Measurements from ENCODE around the gene OSBPL6. TPM values are rescaled to one million over a fixed set of nuclear protein-coding genes. Genes with fewer than 3 reads are reported as not detected.

Gene OSBPL6
- total RNA-seq, 2 donors from 2014 or later: 0.52 to 2.0 TPM

- no peaks in the 10 kb centered on the region for H3K36me3 Mint-ChIP-seq
- no peaks in the 10 kb centered on the region for H3K9me3 Mint-ChIP-seq
- ATAC-seq: no peak
- no peak overlapping the region for H3K27ac Mint-ChIP-seq
- no peak for DNase-seq (ENCODE audit: low spot score in 2 of 2)
These were observed 81.3 kb downstream of the OSBPL6 start for GRCh38 chr2:178275600-178275999.

DNA sequence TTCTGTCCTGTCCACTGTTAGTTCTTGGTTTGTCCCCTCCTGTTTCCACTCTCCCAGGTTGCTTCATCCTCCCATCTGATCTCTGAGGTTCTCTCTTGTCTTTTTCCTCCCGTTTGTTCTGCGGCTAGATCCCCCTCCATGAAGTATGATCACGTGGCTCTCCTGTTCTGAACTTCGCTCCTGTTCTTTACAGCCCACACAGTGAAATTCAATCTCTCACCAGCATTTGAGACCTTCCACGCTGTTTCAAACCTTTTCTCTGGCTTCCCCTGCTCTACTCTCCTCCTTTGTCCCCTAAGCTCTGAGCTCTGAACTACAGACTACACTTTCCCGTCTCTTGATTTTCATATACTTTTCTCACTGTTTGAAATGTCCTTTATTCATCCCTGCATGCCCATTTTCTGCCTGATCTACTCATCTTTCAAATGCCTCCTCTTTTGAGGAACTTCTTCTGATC is 83.5 kb downstream of the OSBPL6 start:
- no peak for ATAC-seq
- no peak overlapping the region for H3K27ac Mint-ChIP-seq
- no peaks in the 10 kb centered on the region for H3K9me3 Mint-ChIP-seq
- DNase-seq (ENCODE audit: low spot score in 2 of 2): no peak
- no peaks in the 10 kb centered on the region for H3K36me3 Mint-ChIP-seq

GRCh38 chr2:178279142-178279541 is 84.8 kb downstream of the OSBPL6 start:
- Mint-ChIP-seq H3K27ac (no peak overlapping the region), H3K36me3 (no peaks in the 10 kb centered on the region), H3K9me3 (no peaks in the 10 kb centered on the region)
- ATAC-seq (no peak), DNase-seq (ENCODE audit: low spot score in 2 of 2) (no peak)

DNA sequence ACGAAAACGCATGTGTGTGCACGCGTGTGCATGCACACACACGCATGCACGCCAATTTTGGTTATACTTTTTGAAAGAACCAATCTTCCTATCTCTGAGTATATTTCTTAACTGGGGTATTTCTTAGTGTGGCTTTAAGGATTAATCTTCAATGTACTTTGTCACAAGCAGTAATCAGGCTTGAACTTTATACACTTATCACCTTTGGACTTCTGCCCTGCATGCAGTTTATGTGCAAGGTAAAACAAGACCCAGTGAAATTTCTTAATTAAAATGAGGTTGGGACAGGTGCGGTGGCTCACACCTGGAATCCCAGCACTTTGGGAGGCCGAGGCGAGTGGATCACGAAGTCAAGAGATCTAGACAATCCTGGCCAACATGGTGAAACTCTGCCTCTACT is 85.3 kb downstream of the OSBPL6 start:
- no peaks in the 10 kb centered on the region for H3K9me3 Mint-ChIP-seq
- DNase-seq (ENCODE audit: low spot score in 2 of 2) (no peak), ATAC-seq (no peak)
- no peaks in the 10 kb centered on the region for H3K36me3 Mint-ChIP-seq
- no peak overlapping the region for H3K27ac Mint-ChIP-seq

- Mint-ChIP-seq H3K27ac (no peak overlapping the region), H3K36me3 (no peaks in the 10 kb centered on the region), H3K9me3 (no peaks in the 10 kb centered on the region)
- DNase-seq (ENCODE audit: low spot score in 2 of 2): peak in 1 of 2 donors; percentile 65
- peak; percentile 44 to 53 for ATAC-seq
These were observed 86.0 kb downstream of the OSBPL6 start for GRCh38 chr2:178280244-178280852.

DNA sequence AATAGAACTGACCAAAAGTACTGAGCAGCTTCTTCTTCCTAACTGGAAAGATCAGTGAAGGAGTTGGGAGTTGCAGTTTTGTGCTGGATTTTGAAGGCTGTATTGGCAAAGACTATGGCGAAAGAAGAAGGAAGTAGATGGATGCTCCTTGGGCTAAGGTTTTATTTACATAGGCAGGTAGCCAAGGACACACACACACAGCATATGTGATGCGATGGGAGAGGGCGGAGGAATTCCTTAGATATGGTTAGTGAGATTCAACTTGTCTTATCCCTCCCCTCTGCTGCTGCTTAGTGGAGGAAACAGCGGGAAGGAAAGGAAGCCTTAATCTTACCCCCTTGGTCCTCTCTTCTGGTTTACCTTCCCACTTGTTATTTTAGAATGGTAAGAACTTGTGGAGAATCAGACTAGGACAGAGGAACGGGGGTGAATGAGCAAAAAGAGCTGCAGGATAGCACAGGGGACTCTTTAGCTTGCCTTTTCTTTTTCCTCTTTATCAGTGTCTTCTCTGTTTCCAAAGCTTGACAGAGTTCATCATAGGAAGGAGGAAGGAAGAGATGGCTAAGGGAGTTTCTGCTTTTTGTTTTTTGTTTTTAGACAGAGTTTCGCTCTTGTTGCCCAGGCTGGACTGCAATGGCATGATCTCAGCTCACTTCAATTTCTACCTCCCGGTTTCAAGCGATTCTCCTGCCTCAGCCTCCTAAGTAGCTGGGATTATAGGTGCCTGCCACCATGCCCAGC is 87.9 kb downstream of the OSBPL6 start:
- ATAC-seq: no peak
- no peak for DNase-seq (ENCODE audit: low spot score in 2 of 2)
- H3K9me3 Mint-ChIP-seq: no peaks in the 10 kb centered on the region
- H3K36me3 Mint-ChIP-seq: no peaks in the 10 kb centered on the region
- H3K27ac Mint-ChIP-seq: no peak overlapping the region

DNA sequence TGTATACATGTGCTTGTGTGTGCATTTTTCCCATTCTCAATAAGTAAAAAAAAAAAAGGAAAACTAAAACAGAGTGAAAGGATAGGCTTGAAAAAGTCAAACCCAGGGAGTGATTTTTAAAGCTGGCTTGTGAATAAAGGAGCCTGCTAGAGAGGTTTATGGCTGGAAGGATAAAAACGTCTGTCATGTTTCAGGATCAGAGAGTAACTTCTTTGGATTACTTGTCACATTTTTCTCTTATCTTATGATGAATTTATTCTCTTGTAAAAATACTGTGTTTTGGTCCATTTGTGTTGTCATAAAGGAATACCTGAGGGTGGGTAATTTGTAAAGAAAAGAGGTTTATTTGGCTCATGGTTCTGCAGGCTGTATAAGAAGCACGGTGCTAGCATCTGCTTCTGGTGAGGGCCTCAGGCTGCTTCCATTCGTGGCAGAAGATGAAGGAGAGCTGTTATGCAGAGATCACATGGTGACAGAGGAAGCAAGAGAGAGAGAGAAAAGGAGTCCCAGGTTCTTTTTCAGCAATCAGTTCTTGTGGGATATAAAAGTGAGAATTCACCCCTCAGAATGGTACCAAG is 89.1 kb downstream of the OSBPL6 start:
- no peaks in the 10 kb centered on the region for H3K36me3 Mint-ChIP-seq
- DNase-seq (ENCODE audit: low spot score in 2 of 2): no peak
- no peak overlapping the region for H3K27ac Mint-ChIP-seq
- H3K9me3 Mint-ChIP-seq: no peaks in the 10 kb centered on the region
- ATAC-seq: no peak

GRCh38 chr2:178284613-178285286 is 90.4 kb downstream of the OSBPL6 start:
- DNase-seq (ENCODE audit: low spot score in 2 of 2) (no peak), ATAC-seq (no peak)
- Mint-ChIP-seq H3K36me3 (no peaks in the 10 kb centered on the region), H3K9me3 (no peaks in the 10 kb centered on the region), H3K27ac (no peak overlapping the region)

DNA sequence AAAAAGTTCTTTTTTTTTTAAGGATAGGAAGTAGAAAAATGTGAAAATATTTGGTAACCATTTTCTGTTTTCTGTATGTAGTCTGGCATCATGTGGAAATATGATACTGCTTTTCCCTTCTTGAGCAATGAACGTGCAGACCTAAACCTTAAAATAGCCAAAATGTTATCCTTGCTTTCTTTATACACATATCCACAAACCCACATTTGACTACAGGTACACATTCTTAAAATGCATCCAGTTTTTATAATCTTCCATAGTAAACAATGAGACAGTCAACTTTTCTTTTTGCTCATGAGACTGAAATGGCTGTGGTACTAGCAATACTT is 90.9 kb downstream of the OSBPL6 start:
- ATAC-seq (no peak), DNase-seq (ENCODE audit: low spot score in 2 of 2) (no peak)
- Mint-ChIP-seq H3K27ac (no peak overlapping the region), H3K36me3 (no peaks in the 10 kb centered on the region), H3K9me3 (no peaks in the 10 kb centered on the region)

DNA sequence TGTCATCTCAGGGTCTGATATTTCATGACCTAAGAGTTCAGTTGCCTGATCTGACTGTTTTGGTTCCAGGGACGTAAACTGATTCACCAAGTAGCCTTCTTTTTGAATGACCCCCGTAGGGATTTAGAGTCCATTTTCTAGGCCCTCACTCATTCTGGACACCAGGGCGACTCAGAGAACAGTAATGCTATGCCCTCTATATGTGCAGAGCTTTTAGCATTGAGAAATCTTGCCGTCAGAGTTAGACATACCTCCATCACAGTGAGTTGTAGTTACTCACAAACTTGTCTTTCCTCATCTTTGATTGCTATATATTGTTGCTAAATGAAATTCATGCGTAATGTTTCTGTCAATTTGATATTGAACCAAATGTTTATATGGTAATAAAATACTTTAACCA is 92.3 kb downstream of the OSBPL6 start:
- no peak for ATAC-seq
- H3K27ac Mint-ChIP-seq: no peak overlapping the region
- no peaks in the 10 kb centered on the region for H3K9me3 Mint-ChIP-seq
- H3K36me3 Mint-ChIP-seq: no peaks in the 10 kb centered on the region
- no peak for DNase-seq (ENCODE audit: low spot score in 2 of 2)

- ATAC-seq (no peak), DNase-seq (ENCODE audit: low spot score in 2 of 2) (no peak)
- Mint-ChIP-seq H3K9me3 (no peaks in the 10 kb centered on the region), H3K36me3 (no peaks in the 10 kb centered on the region), H3K27ac (no peak overlapping the region)
These were observed 93.5 kb downstream of the OSBPL6 start for GRCh38 chr2:178287652-178288344.

GRCh38 chr2:178291703-178292102 is 97.4 kb downstream of the OSBPL6 start:
- no peaks in the 10 kb centered on the region for H3K36me3 Mint-ChIP-seq
- no peak overlapping the region for H3K27ac Mint-ChIP-seq
- no peaks in the 10 kb centered on the region for H3K9me3 Mint-ChIP-seq
- ATAC-seq: no peak
- no peak for DNase-seq (ENCODE audit: low spot score in 2 of 2)

- no peak overlapping the region for H3K27ac Mint-ChIP-seq
- H3K9me3 Mint-ChIP-seq: no peaks in the 10 kb centered on the region
- ATAC-seq: no peak
- no peaks in the 10 kb centered on the region for H3K36me3 Mint-ChIP-seq
- no peak for DNase-seq (ENCODE audit: low spot score in 2 of 2)
These were observed 98.3 kb downstream of the OSBPL6 start for GRCh38 chr2:178292586-178292985.

DNA sequence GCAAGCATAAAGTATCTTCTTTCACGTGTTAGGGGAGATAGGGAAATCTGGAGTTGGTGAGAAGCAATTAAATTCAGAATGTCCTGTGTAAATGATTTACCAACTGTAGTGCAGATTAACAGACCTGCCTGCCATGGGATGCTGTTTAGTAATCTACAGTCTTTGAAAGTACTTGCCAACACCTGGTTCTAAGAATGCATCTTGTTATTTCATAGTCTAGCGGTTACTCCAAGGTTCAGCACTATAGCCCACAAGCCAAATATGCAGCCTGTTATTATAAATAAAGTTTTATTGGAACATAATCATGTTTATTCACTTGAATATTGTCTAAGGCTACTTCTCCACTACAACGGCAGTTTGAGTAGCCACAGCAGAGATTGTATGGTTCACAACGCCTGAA is 100.8 kb downstream of the OSBPL6 start:
- H3K9me3 Mint-ChIP-seq: no peaks in the 10 kb centered on the region
- H3K36me3 Mint-ChIP-seq: no peaks in the 10 kb centered on the region
- no peak overlapping the region for H3K27ac Mint-ChIP-seq
- ATAC-seq (no peak), DNase-seq (ENCODE audit: low spot score in 2 of 2) (no peak)

DNA sequence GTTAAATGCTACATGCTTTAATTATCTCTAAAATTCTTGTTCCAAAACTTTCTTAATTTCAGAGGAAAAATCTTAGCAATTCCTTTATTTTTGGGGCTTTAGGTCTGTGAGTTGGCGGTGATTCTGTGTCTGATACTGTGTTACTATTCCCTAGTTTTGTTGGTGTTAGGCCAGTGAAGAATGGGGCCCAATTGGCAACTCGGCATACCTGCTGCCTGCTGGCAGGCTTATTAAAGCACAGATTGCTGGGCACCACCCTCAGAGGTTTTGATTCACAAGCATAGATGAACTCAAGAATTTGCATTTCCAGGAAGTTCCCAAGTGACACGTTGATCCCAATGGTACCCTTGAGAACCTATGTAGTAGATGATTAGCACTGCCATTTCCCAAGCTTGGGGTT is 101.6 kb downstream of the OSBPL6 start:
- no peak for ATAC-seq
- H3K9me3 Mint-ChIP-seq: no peaks in the 10 kb centered on the region
- no peak for DNase-seq (ENCODE audit: low spot score in 2 of 2)
- H3K36me3 Mint-ChIP-seq: no peaks in the 10 kb centered on the region
- H3K27ac Mint-ChIP-seq: no peak overlapping the region

DNA sequence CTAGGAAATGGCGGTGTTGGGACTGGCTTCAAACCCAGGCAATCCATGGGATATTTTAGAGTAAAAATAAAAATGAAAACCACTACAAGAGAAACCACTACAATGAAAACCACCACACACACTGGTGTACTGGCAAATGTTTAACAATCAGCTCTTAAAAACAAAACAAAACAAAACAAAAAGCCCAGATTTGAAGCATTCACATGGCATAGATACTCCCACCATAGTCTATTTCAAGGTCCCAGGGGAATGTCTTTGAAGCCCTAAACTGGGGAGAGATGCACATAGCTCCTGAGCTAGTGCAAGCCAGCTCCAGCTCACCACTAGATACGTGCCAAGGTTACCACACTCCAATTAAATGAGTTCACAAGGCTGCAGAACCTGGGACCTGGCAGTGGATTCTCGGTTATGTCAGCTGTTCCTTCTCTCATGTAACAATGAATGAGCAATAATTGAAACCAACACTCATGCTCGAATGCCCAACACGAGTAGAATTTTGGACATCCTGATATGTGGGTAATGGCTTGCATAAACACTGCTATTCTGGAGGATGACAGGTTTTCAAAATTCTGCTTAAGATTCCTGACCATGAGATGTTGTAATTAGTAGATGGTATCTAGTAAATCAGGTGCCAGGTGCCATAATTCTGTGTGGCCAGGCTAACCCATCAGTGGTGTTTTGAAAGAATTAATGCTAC is 102.2 kb downstream of the OSBPL6 start:
- no peak for ATAC-seq
- H3K27ac Mint-ChIP-seq: no peak overlapping the region
- no peak for DNase-seq (ENCODE audit: low spot score in 2 of 2)
- no peaks in the 10 kb centered on the region for H3K9me3 Mint-ChIP-seq
- H3K36me3 Mint-ChIP-seq: no peaks in the 10 kb centered on the region

- no peaks in the 10 kb centered on the region for H3K9me3 Mint-ChIP-seq
- ATAC-seq (no peak), DNase-seq (ENCODE audit: low spot score in 2 of 2) (no peak)
- H3K36me3 Mint-ChIP-seq: no peaks in the 10 kb centered on the region
- no peak overlapping the region for H3K27ac Mint-ChIP-seq
These were observed 102.7 kb downstream of the OSBPL6 start for GRCh38 chr2:178297091-178297411.

Data from activated naive CD4-positive, alpha-beta T cell treated with anti-CD3 and anti-CD28 coated beads, Interleukin-2, amount 50 U/mL, for 72 hours (primary cell).